ENCODE results near the gene PTPRA. TPM values are rescaled to one million over a fixed set of nuclear protein-coding genes. Genes with fewer than 3 reads are reported as not detected.

Gene PTPRA
- total and polyA plus RNA-seq, 2 of the 13 experiments (the other 11 are each of a cell fraction or from before 2014, with no cell fraction given), result 47.2 to 127 TPM

DNA sequence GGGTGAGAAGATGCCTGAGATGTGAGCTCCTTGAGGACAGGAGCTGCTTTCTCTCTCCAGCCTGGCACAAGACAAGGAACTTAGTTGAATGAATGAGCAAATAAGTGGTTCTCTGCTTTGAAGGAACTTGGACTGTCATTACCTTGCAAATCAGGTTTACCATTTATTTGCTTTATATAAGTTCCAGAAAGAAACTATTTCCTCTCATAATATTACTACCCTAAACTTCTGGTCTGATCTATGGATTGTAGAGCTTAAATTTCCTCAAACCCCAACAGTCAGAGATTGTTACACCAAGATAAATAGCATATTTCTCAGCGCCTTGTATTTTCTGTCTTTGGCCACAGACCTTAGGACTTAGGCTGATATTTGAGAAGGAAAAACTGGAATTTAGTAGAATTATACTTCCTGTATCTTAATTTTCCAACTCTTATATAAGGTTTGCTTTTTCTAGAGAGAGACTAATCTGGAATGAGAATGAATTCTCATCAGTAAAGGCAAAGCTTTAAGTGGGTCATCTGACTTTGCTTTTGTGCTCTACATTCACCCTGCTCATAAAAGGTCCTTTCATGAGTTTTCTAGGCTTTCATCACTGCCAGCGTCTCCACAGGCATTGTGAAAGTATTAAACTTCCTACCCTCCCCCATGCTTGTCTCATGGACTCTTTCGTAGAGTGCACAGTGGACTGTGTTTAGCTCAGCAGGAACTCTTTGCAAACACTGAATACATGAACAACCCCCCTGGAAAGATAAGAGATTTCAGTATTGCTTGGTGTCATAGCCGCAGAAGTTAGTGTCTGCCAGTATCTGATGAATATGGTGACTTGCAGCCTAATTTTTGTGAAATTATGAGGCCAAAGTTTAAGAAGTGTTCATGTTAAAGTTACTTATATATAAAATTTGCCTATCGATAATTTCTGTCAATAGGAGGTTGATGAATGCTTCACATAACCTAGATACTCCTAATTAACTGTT, 74.0 kb downstream of the PTPRA start (continued):
- TF ChIP-seq SKIL (CRISPR knock-in tag; IDR thresholded peaks at IDR 0.05; ENCODE audit: borderline replicate concordance) (peak; percentile 86), KLF15 (CRISPR knock-in tag; IDR thresholded peaks at IDR 0.05; ENCODE audit: borderline replicate concordance) (no peak), HMG20A (CRISPR knock-in tag; IDR thresholded peaks at IDR 0.05; ENCODE audit: borderline replicate concordance) (peak; percentile 93), ZBTB49 (CRISPR knock-in tag; IDR thresholded peaks at IDR 0.05; ENCODE audit: borderline replicate concordance) (peak; percentile 90; the same call in 1 of the 2 replicates), ZNF800 (CRISPR knock-in tag; IDR thresholded peaks at IDR 0.05) (no peak), ZBTB38 (CRISPR knock-in tag; IDR thresholded peaks at IDR 0.05) (no peak), ZEB1 (IDR thresholded peaks at IDR 0.05; ENCODE audit: insufficient replicate concordance, low read depth) (peak; percentile 55), SOX5 (CRISPR knock-in tag; IDR thresholded peaks at IDR 0.05; ENCODE audit: borderline replicate concordance) (peak; percentile 94), FUBP1 (CRISPR knock-in tag; IDR thresholded peaks at IDR 0.05; ENCODE audit: borderline replicate concordance) (no peak), TRIM24 (CRISPR knock-in tag; IDR thresholded peaks at IDR 0.05) (no peak), MTA1 (CRISPR knock-in tag; IDR thresholded peaks at IDR 0.05; ENCODE audit: borderline replicate concordance) (no peak), HES4 (CRISPR knock-in tag; IDR thresholded peaks at IDR 0.05; ENCODE audit: borderline replicate concordance) (no peak), TSC22D2 (CRISPR knock-in tag; IDR thresholded peaks at IDR 0.05; ENCODE audit: borderline replicate concordance) (peak; percentile 86; the same call in 1 of the 2 replicates), ZBTB7A (CRISPR knock-in tag; IDR thresholded peaks at IDR 0.05) (no peak)
- TF ChIP-seq, protein P1, sequence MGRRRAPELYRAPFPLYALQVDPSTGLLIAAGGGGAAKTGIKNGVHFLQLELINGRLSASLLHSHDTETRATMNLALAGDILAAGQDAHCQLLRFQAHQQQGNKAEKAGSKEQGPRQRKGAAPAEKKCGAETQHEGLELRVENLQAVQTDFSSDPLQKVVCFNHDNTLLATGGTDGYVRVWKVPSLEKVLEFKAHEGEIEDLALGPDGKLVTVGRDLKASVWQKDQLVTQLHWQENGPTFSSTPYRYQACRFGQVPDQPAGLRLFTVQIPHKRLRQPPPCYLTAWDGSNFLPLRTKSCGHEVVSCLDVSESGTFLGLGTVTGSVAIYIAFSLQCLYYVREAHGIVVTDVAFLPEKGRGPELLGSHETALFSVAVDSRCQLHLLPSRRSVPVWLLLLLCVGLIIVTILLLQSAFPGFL (CRISPR knock-in tag; IDR thresholded peaks at IDR 0.05), result no peak
- TF ChIP-seq, protein P2, sequence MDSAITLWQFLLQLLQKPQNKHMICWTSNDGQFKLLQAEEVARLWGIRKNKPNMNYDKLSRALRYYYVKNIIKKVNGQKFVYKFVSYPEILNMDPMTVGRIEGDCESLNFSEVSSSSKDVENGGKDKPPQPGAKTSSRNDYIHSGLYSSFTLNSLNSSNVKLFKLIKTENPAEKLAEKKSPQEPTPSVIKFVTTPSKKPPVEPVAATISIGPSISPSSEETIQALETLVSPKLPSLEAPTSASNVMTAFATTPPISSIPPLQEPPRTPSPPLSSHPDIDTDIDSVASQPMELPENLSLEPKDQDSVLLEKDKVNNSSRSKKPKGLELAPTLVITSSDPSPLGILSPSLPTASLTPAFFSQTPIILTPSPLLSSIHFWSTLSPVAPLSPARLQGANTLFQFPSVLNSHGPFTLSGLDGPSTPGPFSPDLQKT (CRISPR knock-in tag; IDR thresholded peaks at IDR 0.05; ENCODE audit: borderline replicate concordance), result no peak
